Loucy (cell line): ENCODE data around the gene UNC79.

ENCODE experiments used
- H2AFZ ChIP-seq: fragments of 200-600 bp; sonication (generic); 2 replicates; pipeline ENCODE4 v1.6.0; 2016; ENCODE audit warnings: antibody characterized with exemption, mild to moderate bottlenecking, low read length, moderate library complexity
- H3F3A ChIP-seq: fragments of 200-600 bp; 2 replicates; pipeline ENCODE4 v1.6.0; 2016; ENCODE audit warnings: antibody characterized with exemption, low read depth, mild to moderate bottlenecking
- H3K27me3 ChIP-seq: fragments of 200-600 bp; sonication (generic); 2 replicates; pipeline ENCODE4 v1.6.1; 2014; ENCODE audit warnings: low read length, mild to moderate bottlenecking; ENCODE audit not compliant: insufficient read depth, poor library complexity, severe bottlenecking
- H3K36me3 ChIP-seq: fragments of 200-600 bp; sonication (generic); 2 replicates; pipeline ENCODE4 v1.6.1; 2016; ENCODE audit warnings: low read length; ENCODE audit not compliant: insufficient read depth
- H3K4me1 ChIP-seq: fragments of 200-600 bp; sonication (generic); 2 replicates; pipeline ENCODE4 v1.5.1; 2014; ENCODE audit warnings: low read length, mild to moderate bottlenecking; ENCODE audit not compliant: insufficient read depth, poor library complexity, severe bottlenecking
- H3K4me2 ChIP-seq: fragments of 200-600 bp; sonication (generic); 2 replicates; pipeline ENCODE4 v1.6.0; 2014; ENCODE audit warnings: antibody characterized with exemption, low read length, low read depth, mild to moderate bottlenecking; ENCODE audit not compliant: poor library complexity, severe bottlenecking
- H3K4me3 ChIP-seq: fragments of 200-600 bp; sonication (generic); 2 replicates; pipeline ENCODE4 v1.5.1; 2014; ENCODE audit warnings: low read length, mild to moderate bottlenecking, mixed read lengths; ENCODE audit not compliant: poor library complexity, severe bottlenecking
- H3K79me2 ChIP-seq: fragments of 200-600 bp; sonication (generic); 2 replicates; pipeline ENCODE4 v1.6.1; 2014; ENCODE audit warnings: low read length; ENCODE audit not compliant: insufficient read depth
- H3K9ac ChIP-seq: fragments of 200-600 bp; sonication (generic); 2 replicates; pipeline ENCODE4 v1.6.0; 2014; ENCODE audit warnings: mild to moderate bottlenecking, low read depth, low read length, moderate library complexity; ENCODE audit not compliant: poor library complexity, severe bottlenecking
- H3K9me2 ChIP-seq: fragments of 200-600 bp; sonication (generic); replicated peaks from 2 replicates; pipeline ENCODE4 v1.6.1; 2016; ENCODE audit warnings: low read depth, low read length, mixed read lengths
- H3K9me3 ChIP-seq: fragments of 200-600 bp; sonication (generic); 2 replicates; pipeline ENCODE4 v1.6.1; 2014; ENCODE audit warnings: mild to moderate bottlenecking, antibody characterized with exemption, low read length, low read depth; ENCODE audit not compliant: insufficient read depth
- H4K20me1 ChIP-seq: fragments of 200-600 bp; sonication (generic); 2 replicates; pipeline ENCODE4 v1.6.0; 2014; ENCODE audit warnings: antibody characterized with exemption, low read length, mild to moderate bottlenecking; ENCODE audit not compliant: insufficient read depth, poor library complexity, severe bottlenecking
- CTCF ChIP-seq: fragments of 200-600 bp; sonication (generic); conservative IDR thresholded peaks from 2 replicates; pipeline ENCODE4 v1.5.1; 2014; ENCODE audit warnings: mild to moderate bottlenecking, antibody characterized with exemption, low read length
- EZH2phosphoT487 ChIP-seq: fragments of 200-600 bp; IDR thresholded peaks from 2 replicates; pipeline ENCODE4 v1.6.1; 2018; ENCODE audit warnings: antibody characterized with exemption, mild to moderate bottlenecking, moderate library complexity, borderline replicate concordance

UNC79 gene

GRCh38 chr14:93525696-93526451 is 95.1 kb downstream of the UNC79 start:
- H4K20me1 ChIP-seq, result no peaks in the 10 kb centered on the region
- H3K4me1 ChIP-seq, result no peaks in the 10 kb centered on the region
- no peaks in the 10 kb centered on the region for H3K79me2 ChIP-seq
- H3K9me3 ChIP-seq, result peaks cover 16% of the 10 kb centered on the region; the same call in 1 of the 2 replicates
- H3K4me3 ChIP-seq, result no peak overlapping the region
- peaks cover 9% of the 10 kb centered on the region; the same call in 1 of the 2 replicates for H3K36me3 ChIP-seq
- no peak overlapping the region for H3K9ac ChIP-seq
- H3K9me2 ChIP-seq, result no peaks in the 10 kb centered on the region
- no peak for TF ChIP-seq CTCF
- TF ChIP-seq EZH2phosphoT487, result no peak
- no peak overlapping the region for H2AFZ ChIP-seq
- no peaks in the 10 kb centered on the region for H3F3A ChIP-seq
- H3K27me3 ChIP-seq, result no peaks in the 10 kb centered on the region
- no peak overlapping the region for H3K4me2 ChIP-seq

- Histone ChIP-seq H3F3A (no peaks in the 10 kb centered on the region), H3K9me3 (0 out of 2 replicates have a peak, but pooled peaks cover 2% of the 10 kb centered on the region), H3K79me2 (no peaks in the 10 kb centered on the region), H3K4me1 (no peaks in the 10 kb centered on the region), H3K4me2 (no peak overlapping the region), H3K36me3 (no peaks in the 10 kb centered on the region), H4K20me1 (no peaks in the 10 kb centered on the region), H3K4me3 (no peak overlapping the region), H3K9ac (no peak overlapping the region), H3K9me2 (no peaks in the 10 kb centered on the region), H2AFZ (no peak overlapping the region), H3K27me3 (no peaks in the 10 kb centered on the region)
- TF ChIP-seq EZH2phosphoT487, result no peak
- no peak for TF ChIP-seq CTCF
These were observed 96.5 kb downstream of the UNC79 start for GRCh38 chr14:93527203-93527607.

- H2AFZ ChIP-seq, result no peak overlapping the region
- H3K36me3 ChIP-seq, result no peaks in the 10 kb centered on the region
- TF ChIP-seq CTCF, result no peak
- TF ChIP-seq EZH2phosphoT487, result no peak
- H3K27me3 ChIP-seq, result no peaks in the 10 kb centered on the region
- no peaks in the 10 kb centered on the region for H3K4me1 ChIP-seq
- no peak overlapping the region for H3K4me3 ChIP-seq
- no peak overlapping the region for H3K9ac ChIP-seq
- H4K20me1 ChIP-seq, result no peaks in the 10 kb centered on the region
- no peaks in the 10 kb centered on the region for H3K9me3 ChIP-seq
- no peaks in the 10 kb centered on the region for H3K79me2 ChIP-seq
- no peaks in the 10 kb centered on the region for H3K9me2 ChIP-seq
- no peaks in the 10 kb centered on the region for H3F3A ChIP-seq
- no peak overlapping the region for H3K4me2 ChIP-seq
These were observed 98.3 kb downstream of the UNC79 start for GRCh38 chr14:93528884-93529558.
